GM18519 (cell line): ENCODE data around the gene KRTAP10-4.
"Not testable (repeated sequence)": the region's sequence is repeated elsewhere in the genome, so short reads cannot be mapped to it uniquely, and the experiment has no call there.

Source experiments
- ATAC-seq: cut with Tn5 transposase; IDR thresholded peaks from one replicate; pipeline ENCODE4 v1.9.1; 2021; ENCODE audit warnings: mild to moderate bottlenecking, moderate library complexity; ENCODE audit not compliant: unreplicated experiment, low FRiP score

The KRTAP10-4 gene

DNA sequence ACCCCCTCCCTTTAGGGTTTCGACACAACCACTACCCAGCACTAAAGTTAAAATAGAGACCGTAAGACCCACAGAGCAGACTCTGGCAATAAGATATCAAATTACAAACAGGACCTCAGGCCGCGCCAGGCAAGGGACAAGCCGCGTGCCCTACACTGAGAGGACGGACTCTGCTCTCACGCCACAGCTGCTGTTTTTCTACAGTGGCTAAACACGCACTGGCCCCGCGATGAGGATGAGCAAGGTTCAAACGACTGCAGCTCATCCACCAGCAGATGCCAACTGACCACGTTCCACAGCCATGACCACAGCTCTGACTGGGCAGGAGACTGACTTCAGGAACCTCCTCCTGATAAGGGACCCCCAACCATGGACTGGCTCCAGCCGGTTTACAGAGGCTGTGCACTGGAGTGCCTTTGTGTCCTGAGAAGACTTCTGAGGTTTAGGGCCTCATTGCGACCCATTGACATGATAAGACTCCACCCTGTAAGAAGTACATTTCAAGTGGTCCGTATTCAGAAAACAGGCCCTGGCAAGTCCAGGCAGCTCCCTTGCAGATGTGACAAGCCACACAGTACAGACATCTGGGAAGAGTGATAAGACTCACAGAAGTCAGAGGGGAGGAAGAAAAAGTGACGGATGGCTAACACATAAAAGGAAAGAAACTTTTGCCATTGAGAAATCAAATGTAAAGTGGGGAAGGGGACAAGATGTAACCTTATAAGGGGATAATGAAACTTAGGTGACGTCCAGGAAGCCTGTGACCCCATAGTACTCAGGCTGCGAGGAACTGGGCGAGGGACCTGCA is 20.3 kb downstream of the KRTAP10-4 start:
- no peak for ATAC-seq

DNA sequence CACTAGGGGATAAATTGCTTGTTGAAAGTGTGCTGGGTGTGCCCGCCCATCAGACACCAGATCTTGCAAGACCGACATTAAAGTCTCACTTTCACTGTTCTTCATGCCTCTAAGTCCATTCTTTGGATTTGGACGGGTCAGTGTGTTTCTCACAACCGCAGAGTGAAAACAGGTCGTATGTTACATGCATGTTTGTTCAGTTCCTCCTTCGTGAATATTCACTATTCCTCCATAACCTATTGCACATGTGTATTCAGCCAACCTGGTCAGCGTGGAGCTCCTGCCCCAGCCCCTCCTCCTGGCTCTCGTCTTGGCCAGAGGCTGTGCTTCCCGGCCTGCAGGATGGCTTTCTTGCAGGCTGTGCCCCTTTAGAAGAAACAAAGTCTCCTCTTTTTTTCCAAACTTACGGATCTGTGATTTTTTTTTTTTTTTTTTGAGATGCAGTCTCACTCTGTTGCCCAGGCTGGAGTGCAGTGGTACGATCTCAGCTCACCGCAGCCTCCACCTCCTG is 20.9 kb downstream of the KRTAP10-4 start:
- ATAC-seq: no peak

DNA sequence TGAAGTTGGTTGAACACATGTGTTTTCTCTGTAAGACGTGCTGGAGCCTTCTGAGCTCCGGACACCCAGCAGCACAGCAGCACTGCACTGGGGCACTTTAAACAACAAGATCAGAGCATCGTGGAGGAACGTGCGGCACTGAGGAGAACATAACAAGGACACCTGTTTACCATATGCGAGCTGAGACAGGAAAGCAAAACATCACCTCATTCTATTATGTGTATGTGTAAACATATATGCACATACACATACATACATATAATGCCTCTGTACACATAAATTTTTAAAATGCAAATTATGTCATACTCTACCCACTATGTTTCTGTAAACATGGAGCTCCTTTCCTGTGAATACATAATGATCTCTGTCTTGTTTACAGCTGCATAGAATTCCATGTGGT is 22.0 kb downstream of the KRTAP10-4 start:
- ATAC-seq: no peak

DNA sequence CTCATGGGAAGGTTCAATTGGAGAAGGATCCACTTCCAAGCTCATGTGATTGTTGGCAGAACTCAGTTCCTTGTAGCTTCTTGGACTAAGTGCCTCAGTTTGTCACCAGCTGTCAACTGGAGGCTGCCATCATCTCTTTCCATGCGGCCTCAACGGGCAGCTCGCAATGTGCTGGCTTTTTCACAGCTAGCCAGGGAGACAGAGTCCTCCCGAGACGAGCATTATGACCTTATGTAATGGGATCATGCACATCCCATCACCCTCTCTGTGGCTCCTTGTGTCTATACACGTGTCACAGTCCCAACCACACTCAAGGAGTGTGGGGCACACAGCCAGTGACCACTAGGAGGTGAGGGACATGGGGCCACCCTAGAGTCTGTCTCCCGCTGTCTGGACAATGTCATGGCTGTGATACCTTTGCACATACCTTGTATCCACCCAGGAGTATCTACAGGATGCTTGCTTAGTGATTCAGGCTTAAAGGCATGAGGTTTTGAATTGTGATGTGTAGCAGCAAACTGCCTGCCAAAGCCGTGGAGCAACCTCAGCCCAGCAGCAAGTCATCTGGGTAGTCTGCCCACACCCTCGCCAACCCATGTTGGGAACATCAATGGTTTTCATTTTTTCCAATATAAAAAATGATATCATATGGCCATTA is 22.7 kb downstream of the KRTAP10-4 start:
- no peak for ATAC-seq

DNA sequence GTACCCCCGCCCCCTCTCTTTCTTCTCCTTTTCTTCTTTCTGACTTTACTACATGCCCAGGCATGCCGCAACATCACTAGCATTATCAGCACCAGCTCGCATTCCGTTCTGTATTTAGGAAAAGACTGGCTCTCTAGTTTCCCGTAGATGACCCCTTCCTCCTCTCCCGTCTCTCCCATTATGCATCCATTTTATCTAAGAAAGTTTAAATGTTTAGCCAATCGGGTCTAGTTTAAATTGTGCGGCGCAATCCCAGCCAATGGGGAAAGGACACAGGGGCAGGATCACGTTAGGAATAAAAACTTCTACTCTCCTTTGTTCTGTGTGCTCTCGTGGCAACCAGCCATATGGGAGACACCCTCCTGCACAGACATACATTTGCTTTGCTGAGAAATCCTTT is 24.5 kb downstream of the KRTAP10-4 start:
- ATAC-seq: no peak

DNA sequence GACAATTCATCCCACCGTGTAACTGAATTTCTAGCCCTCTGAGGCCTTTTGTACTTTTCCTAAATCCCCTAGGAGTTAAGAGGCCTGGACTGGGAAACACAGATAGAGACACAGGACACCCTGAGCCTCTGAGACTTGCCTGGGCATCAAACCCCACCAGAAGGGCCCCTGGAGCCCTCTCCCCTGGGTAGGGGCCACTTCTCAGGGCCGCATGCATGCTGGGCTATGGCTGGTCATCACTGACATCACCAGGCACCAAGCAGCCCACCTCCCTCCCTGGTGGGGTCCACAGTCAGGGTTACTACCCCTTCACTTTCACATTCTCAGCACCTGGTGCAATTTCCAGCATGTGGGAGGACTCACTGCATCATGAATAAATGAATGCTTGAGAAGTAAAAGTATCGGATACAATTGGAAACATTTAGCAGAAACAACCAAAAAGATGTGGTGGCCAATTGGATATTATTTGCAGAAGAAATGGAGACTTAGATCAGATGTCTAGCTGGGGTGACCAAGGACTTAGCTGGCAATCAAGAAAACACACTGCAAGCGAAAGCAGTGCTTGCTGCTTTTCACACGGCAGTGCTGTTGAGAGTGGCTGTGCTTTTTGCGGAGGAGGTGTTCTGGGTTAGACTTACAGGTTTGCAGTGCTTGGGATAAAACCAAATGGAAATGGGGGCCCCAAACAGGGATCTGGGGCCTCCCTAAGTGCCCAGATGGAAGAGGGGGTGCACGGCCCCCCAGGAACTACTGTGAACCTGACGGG is 25.9 kb downstream of the KRTAP10-4 start:
- ATAC-seq: no peak

DNA sequence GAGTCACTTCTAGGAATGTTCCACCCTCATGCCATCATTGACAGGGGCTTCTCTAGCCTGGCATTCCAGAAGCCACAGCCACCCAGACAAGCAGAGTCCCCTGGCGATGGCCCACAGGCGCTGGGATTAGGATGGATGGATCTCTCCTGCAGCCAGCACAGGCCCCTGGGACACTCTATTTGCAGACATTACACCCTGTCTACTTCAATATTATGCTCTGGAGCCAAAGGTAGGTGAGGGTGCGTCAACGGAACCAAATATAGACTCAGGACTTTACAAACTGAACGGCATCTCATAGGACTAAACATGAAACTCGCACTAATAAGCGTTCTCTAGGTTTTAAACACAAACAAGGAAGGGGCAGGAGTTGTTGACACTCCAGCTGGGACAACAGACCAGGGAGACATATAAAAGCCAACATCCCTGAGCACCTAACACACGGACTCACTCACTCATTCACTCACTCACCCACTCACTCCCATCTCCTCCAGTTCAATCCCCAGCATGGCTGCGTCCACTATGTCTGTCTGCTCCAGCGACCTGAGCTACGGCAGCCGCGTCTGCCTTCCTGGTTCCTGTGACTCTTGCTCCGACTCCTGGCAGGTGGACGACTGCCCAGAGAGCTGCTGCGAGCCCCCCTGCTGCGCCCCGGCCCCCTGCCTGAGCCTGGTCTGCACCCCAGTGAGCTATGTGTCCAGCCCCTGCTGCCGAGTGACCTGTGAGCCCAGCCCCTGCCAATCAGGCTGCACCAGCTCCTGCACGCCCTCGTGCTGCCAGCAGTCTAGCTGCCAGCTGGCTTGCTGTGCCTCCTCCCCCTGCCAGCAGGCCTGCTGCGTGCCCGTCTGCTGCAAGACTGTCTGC is 26.8 kb downstream of the KRTAP10-4 start, which contains the start of gene KRTAP10-7:
KRTAP10-7 (plus strand) TSS at position 480 of the 861 bp plus-strand sequence; CDS start at position 505, 25 bp downstream.
- ATAC-seq: not testable (repeated sequence)

DNA sequence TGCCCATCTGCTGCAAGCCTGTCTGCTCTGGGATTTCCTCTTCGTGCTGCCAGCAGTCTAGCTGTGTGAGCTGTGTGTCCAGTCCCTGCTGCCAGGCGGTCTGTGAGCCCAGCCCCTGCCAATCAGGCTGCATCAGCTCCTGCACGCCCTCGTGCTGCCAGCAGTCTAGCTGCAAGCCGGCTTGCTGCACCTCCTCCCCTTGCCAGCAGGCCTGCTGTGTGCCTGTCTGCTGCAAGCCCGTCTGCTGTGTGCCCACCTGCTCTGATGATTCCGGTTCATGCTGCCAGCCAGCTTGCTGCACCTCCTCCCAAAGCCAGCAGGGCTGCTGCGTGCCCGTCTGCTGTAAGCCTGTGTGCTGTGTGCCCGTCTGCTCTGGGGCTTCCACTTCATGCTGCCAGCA is 27.6 kb downstream of the KRTAP10-4 start:
- ATAC-seq: not testable (repeated sequence)

DNA sequence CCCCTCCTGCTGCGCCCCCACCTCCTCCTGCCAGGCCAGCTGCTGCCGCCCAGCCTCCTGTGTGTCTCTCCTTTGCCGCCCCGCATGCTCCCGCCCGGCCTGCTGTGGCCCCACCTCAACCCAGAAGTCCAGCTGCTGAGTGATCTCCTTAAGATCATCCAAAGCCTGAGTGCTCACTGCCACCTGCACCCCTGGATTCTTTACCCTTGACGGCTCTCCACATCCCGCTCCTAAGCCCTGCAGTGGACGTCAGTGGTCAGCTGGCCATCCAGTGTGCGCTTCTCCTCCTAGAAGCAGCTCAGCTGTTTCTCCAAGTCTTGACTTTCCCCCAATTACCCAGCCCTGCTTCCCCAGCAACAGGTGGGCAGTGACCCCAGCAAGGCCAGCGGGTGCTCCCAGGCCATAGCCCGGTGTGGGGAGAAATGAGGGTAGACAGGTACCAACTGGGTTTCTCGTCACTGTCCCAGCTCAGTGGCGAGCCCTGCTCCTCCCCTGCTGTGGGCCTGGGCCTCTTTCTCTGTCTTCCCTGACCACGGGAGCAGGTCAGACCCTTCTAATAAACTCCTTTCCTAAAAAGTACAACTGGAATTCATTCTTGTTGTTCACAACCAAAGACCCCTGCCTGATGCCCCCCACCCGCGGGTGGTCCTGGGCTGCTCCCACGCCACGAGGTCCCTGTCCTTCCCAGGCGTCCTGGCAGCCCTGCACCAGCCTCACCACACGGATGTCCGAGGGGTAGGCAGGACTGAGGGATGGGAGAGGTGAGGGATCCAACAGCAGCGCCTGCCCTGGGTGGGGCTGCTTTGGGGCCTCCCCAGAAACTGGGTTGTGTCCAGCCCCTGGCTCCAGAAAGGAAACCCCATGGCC is 28.3 kb downstream of the KRTAP10-4 start:
- ATAC-seq: no peak

DNA sequence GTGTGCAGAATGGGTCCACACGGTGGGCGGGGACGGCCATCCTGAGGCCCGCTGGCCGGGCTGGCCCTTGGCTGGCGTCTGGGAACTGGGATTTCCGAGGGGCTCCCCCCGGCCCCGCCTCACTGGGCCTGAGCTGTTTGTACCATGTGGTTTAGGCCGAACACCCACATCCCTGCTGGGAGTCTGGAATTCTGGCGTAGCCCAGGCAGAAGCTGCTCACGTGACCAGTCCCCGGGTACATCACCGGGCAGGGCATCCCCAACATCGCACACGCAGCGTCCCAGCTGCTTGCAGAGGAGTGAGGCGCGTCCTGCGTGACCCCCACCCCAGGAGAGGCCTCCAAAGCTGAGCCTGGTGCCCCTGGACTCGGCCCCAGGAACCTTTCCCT is 28.9 kb downstream of the KRTAP10-4 start:
- no peak for ATAC-seq

DNA sequence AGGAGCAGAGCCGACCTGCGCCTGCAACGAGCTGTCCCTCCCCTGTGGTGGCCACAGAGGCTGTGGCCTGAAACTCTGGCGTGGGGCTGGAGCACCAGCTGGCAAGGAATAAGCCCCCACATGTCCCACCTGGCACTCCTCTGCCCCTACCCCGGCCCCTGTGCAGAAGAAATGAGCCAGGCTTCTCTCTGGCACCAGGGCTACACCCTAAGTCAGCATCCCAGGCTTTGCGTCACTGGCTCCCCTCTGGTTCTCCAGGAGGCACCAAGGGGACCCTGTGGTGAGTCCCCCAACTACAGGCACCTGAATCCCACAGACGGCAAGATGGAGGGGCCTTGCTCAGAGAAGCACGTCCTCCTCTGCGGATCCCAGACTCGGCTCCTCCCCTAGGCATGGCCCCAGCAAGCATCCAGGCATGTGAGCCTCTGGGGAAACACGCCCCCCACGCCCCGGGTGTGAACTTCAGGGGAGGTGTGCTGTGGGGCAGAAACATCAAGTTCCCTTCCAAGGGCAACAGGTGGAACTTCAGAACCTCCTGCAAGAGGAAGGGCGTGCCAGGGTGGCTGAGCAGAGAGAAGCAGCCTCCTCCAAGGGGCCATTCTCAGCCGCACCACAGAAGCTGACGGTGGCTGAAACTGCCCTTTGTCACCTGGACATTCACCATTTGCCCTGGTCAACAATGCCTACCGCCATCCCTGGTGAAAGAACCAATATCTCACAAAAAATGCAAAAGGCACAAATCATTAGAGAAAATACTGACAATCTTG is 29.8 kb downstream of the KRTAP10-4 start:
- ATAC-seq: no peak

DNA sequence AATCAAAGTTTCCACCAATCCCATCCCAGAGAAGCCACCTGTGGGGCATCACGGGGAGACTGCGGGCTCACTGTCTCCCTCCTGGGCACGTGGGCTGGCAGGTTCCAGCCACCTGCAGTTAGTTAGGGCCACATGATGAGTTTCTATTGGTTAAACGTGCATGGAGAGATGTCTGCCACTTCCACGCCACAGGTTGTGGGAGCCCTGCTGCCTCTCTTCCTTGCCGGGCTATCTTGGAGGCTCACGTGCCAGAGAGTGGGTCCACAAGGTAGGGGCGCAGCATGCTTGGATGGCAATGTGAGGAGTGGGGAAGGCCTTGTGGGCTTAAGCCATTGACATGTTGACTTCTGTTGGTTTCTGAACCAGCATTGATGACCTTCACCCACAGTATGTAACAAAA is 30.4 kb downstream of the KRTAP10-4 start:
- no peak for ATAC-seq

DNA sequence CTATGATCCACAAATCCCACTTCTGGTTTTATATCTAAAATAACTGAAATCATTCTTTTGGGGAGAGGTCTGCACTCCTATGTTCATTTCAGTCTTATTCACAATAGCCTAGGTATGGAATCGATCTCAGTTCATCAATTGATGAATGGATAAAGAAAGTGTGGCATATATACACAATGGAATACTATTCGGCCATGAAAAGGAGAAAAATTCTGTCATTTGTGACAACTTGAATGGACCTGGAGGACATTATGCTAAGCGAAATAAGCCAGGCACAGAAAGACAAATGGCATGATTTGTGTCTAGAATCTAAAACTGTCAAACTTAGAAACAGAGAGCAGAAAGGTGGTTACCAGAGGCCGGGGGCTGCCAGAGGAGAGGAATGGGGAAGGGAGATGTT is 33.0 kb downstream of the KRTAP10-4 start:
- no peak for ATAC-seq

DNA sequence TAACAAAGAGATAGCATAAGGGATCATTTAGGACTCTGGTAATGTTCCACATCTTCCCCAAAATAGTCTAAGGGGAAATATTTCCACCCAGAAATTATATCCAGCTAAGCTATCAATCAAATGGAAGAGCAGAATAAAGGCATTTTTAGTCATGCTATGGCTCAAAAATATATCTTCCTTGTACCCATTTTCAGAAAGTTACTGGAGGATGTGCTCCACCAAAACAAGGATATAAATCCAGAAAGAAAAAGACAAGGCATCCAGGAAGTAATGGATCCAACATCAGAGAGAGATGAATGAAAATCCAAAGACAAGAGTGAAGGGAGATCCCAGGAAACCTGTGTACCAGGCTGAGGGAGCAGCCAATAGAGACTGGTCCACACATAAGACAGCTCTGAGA is 35.7 kb downstream of the KRTAP10-4 start:
- ATAC-seq: no peak

DNA sequence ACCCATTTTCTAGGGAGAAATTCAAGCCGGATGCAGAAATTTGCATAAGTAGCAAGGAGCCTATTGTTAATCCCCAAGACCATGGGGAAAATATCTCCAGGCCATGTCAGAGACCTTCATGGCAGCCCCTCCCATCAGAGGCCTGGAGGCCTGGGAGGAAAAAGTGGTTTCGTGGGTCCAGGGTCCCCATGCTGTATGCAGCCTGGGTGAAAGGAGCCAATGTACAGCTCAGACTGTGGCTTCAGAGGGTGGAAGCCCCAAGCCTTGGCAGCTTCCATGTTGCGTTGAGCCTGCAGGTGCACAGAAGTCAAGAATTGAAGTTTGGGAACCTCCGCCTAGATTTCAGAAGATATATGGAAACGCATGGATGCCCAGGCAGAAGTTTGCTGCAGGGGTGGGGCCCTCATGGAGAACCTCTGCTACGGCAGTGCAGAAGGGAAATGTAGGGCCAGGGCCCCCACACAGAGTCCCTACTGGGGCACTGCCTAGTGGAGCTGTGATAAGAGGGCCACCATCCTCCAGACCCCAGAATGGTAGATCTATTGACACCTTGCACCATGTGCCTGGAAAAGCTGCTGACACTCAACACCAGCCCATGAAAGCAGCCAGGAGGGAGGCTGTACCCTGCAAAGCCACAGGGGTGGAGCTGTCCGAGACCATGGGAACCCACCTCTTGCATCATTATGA is 36.8 kb downstream of the KRTAP10-4 start:
- not testable (repeated sequence) for ATAC-seq

DNA sequence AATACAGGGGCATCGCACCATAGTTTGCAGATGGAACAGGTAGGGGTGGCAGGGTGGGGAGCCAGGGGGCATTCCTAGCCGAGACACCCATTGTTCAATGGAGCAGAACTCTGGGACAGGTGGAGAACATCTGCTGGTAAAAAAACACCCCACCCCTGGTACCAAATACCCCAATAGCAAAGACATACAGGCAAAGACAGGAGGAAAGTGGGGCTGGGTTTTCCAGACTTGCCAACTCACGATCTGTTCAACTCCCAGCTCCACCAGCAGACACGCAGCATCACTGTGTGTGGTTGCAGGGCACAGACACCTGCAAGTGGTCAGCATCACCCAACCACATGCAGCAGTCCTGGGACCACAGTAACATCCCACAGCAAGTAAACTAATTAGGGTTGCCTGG is 38.0 kb downstream of the KRTAP10-4 start:
- ATAC-seq: no peak

DNA sequence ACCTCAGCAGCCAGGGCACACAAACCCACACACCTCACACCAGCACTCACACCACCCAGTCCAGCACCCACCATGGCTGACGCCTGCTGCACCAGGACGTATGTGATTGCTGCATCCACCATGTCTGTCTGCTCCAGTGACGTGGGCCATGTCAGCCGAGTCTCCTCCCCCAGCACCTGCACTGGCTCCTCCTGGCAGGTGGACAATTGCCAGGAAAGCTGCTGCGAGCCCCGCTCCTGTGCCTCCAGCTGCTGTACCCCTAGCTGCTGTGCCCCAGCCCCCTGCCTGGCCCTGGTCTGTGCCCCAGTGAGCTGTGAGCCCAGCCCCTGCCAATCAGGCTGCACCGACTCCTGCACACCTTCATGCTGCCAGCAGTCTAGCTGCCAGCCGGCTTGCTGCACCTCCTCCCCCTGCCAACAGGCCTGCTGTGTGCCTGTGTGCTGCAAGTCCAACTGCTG is 38.5 kb downstream of the KRTAP10-4 start, which contains the start of gene KRTAP10-8:
KRTAP10-8 (plus strand) TSS at position 51 of the 458 bp plus-strand sequence; CDS start at position 73, 22 bp downstream.
- ATAC-seq: no peak
